Measurements from ENCODE around the gene SLC35E2B. TPM values are rescaled to one million over a fixed set of nuclear protein-coding genes. Genes with fewer than 3 reads are reported as not detected.

SLC35E2B gene
- polyA plus RNA-seq, 2 of the 4 experiments (the other 2 are of a cell fraction): 10.8 to 13.6 TPM

DNA sequence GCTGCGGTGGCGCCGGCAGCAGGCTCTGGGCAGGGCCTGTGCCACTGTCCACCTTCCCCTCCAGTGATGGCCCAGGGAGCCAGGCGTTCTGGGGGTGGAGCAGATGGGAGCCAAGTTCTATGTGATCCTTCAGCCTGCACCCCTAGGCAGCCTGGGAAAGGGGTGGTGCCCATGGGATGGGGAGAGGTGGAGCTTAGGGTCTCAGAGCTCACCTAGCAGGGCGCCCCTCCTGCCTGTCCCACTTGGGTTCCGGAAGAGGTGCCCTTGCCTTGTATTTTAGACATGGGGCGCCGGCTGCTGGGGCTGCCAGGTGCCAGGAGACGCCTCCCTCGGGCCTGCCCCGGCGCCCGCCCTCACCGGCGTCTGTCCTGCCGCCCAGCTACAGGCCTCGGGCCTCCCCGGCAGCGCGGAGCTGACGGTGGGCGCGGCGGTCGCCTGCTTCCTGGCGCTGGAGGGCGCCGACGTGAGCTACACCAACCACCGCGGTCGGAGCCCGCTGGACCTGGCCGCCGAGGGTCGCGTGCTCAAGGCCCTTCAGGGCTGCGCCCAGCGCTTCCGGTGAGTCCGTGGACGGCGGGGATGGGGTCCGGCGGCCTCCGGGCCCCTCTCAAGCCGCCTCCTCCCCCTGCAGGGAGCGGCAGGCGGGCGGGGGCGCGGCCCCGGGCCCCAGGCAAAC lies 63.7 kb downstream of the SLC35E2B start:
- ATAC-seq: peak; percentile 7 to 47; a peak in 3 of 6 replicates
- CTCF ChIA-PET: interaction anchor here (0.6 kb wide), 1 partner anchor 372 kb away, joined by 3 read pairs; no protein-coding TSS in a partner anchor
- no peak for DNase-seq (ENCODE audit: low read depth in 1 of 2, low spot score in 1 of 2)
- Histone ChIP-seq H3K4me1 (no peaks in the 10 kb centered on the region), H3K9me3 (no peaks in the 10 kb centered on the region), H3K27ac (no peak overlapping the region), H3K4me3 (no peak overlapping the region), H3K4me2 (no peak overlapping the region)
- FAIRE-seq: no peak
- 90% methylated on average over 24 of the region's 53 CpGs for WGBS (ENCODE audit: missing lambda C conversion rate)
- POLR2A ChIA-PET: no interaction called here
- TF ChIP-seq HEYL (CRISPR knock-in tag; IDR thresholded peaks at IDR 0.05) (no peak), JUN (IDR thresholded peaks at IDR 0.05) (no peak), RARB (CRISPR knock-in tag; IDR thresholded peaks at IDR 0.05) (no peak), CBX8 (IDR thresholded peaks at IDR 0.05) (no peak), BHLHE40 (IDR thresholded peaks at IDR 0.05; ENCODE audit: low read depth, low read length) (no peak), ZC3H11A (IDR thresholded peaks at IDR 0.05) (no peak), EHF (CRISPR knock-in tag; IDR thresholded peaks at IDR 0.05) (no peak), FOSB (CRISPR knock-in tag; IDR thresholded peaks at IDR 0.05) (no peak), HDAC2 (IDR thresholded peaks at IDR 0.05) (no peak), ATOH8 (CRISPR knock-in tag; IDR thresholded peaks at IDR 0.05; ENCODE audit: low read depth) (no peak), TP53 (CRISPR knock-in tag; IDR thresholded peaks at IDR 0.05) (no peak), RCOR1 (IDR thresholded peaks at IDR 0.05; ENCODE audit: low read depth, low read length) (no peak), ZNF302 (CRISPR knock-in tag; IDR thresholded peaks at IDR 0.05) (no peak)
- TF ChIP-seq, protein P1, sequence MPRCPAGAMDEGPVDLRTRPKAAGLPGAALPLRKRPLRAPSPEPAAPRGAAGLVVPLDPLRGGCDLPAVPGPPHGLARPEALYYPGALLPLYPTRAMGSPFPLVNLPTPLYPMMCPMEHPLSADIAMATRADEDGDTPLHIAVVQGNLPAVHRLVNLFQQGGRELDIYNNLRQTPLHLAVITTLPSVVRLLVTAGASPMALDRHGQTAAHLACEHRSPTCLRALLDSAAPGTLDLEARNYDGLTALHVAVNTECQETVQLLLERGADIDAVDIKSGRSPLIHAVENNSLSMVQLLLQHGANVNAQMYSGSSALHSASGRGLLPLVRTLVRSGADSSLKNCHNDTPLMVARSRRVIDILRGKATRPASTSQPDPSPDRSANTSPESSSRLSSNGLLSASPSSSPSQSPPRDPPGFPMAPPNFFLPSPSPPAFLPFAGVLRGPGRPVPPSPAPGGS (IDR thresholded peaks at IDR 0.05): no peak

DNA sequence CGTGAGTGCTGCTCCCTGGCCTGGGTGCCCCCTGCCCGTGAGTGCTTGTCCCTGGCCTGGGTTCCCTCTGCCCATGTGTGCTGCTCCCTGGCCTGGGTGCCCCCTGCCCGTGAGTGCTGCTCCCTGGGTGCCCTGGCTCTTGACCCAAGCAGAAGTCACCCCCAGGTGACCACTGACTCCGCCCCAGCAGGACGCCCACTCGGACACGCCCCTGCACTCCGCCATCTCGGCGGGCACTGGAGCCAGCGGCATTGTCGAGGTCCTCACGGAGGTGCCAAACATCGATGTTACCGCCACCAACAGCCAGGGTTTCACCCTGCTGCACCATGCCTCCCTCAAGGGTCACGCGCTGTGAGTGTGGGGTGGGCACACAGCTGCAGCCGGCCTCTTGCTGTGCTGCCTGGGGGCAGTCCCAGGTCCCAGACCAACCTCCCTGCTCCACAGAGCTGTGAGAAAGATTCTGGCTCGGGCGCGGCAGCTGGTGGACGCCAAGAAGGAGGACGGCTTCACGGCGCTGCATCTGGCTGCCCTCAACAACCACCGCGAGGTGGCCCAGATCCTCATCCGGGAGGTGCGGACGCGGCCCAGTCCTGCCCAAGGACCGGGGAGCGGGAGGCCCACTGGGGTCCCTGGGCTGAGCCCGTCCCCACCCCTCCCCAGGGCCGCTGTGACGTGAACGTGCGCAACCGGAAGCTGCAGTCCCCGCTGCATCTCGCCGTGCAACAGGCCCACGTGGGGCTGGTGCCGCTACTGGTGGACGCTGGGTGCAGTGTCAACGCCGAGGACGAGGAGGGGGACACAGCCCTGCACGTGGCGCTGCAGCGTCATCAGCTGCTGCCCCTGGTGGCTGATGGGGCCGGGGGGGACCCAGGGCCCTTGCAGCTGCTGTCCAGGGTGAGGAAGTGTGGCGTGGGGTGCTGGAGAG lies 64.5 kb downstream of the SLC35E2B start:
- no peak overlapping the region for H3K4me2 ChIP-seq
- TF ChIP-seq RARB (CRISPR knock-in tag; IDR thresholded peaks at IDR 0.05) (no peak), ZC3H11A (IDR thresholded peaks at IDR 0.05) (no peak), HES2 (IDR thresholded peaks at IDR 0.05) (no peak), POLR2AphosphoS2 (conservative IDR thresholded peaks at IDR 0.05; ENCODE audit: low read length) (no peak), KDM1A (IDR thresholded peaks at IDR 0.05; ENCODE audit: low read depth) (no peak), ZFP36 (IDR thresholded peaks at IDR 0.05; ENCODE audit: borderline replicate concordance, partially characterized antibody) (no peak), MAZ (IDR thresholded peaks at IDR 0.05; ENCODE audit: borderline replicate concordance, low read depth, low read length) (no peak), NR3C1 (IDR thresholded peaks at IDR 0.05) (no peak), MYC (IDR thresholded peaks at IDR 0.05; ENCODE audit: borderline replicate concordance, low read length) (no peak), NFE2L2 (conservative IDR thresholded peaks at IDR 0.05; ENCODE audit: low read length) (no peak), EHMT2 (IDR thresholded peaks at IDR 0.05; ENCODE audit: low read depth) (no peak), EP300 (IDR thresholded peaks at IDR 0.05) (no peak), SREBF2 (IDR thresholded peaks at IDR 0.05) (no peak), SMC3 (IDR thresholded peaks at IDR 0.05) (no peak), HEYL (CRISPR knock-in tag; IDR thresholded peaks at IDR 0.05) (no peak)
- TF ChIP-seq, protein P2, sequence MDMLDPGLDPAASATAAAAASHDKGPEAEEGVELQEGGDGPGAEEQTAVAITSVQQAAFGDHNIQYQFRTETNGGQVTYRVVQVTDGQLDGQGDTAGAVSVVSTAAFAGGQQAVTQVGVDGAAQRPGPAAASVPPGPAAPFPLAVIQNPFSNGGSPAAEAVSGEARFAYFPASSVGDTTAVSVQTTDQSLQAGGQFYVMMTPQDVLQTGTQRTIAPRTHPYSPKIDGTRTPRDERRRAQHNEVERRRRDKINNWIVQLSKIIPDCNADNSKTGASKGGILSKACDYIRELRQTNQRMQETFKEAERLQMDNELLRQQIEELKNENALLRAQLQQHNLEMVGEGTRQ (IDR thresholded peaks at IDR 0.05): no peak
- H3K9me3 ChIP-seq: no peaks in the 10 kb centered on the region
- DNase-seq (ENCODE audit: low read depth in 1 of 2, low spot score in 1 of 2) (no peak), FAIRE-seq (no peak), ATAC-seq (0 out of 6 replicates have a peak, but pooled peaks of 1 of the 2 experiments have one; percentile 8)
- CTCF ChIA-PET: interaction anchor here (0.6 kb wide), 1 partner anchor 371 kb away, joined by 3 read pairs; no protein-coding TSS in a partner anchor
- no peak overlapping the region for H3K4me3 ChIP-seq
- H3K27ac ChIP-seq: no peak overlapping the region
- H3K4me1 ChIP-seq: no peaks in the 10 kb centered on the region
- WGBS (ENCODE audit: missing lambda C conversion rate): 100% methylated on average over 3 of the region's 53 CpGs
- POLR2A ChIA-PET: no interaction called here

All from A549 (cell line).